ENCODE results near the gene PAK5. TPM values are rescaled to one million over a fixed set of nuclear protein-coding genes. Genes with fewer than 3 reads are reported as not detected.

Gene PAK5
- polyA plus RNA-seq, 1 donor (not counting 4 experiments of a cell fraction or from before 2014, with no cell fraction given), result not detected

GRCh38 chr20:9543214-9543613 is 295.7 kb downstream of the PAK5 start:
- no peak for FAIRE-seq

GRCh38 chr20:9535449-9535848 is 303.4 kb downstream of the PAK5 start:
- FAIRE-seq, result no peak
- H3K4me2 ChIP-seq (ENCODE audit: control insufficient read depth, extremely low read depth, insufficient read depth, low read depth, low read length), result no peak overlapping the region
- H3K9ac ChIP-seq (ENCODE audit: control insufficient read depth, extremely low read depth, insufficient read depth, low read length), result no peak overlapping the region
- no peaks in the 10 kb centered on the region for H3K36me3 ChIP-seq (ENCODE audit: control insufficient read depth in 2 of 2, extremely low read depth in 1 of 2, insufficient read depth in 2 of 2, low read length in 2 of 2)
- no peaks in the 10 kb centered on the region for H3K9me1 ChIP-seq (ENCODE audit: control insufficient read depth, extremely low read depth, insufficient read depth, low read length)
- H3K4me1 ChIP-seq (ENCODE audit: control insufficient read depth, extremely low read depth, insufficient read depth, low read length), result no peaks in the 10 kb centered on the region
- no peak for DNase-seq (ENCODE audit: low read depth, low spot score)
- H2AFZ ChIP-seq (ENCODE audit: control insufficient read depth, low read length), result no peak overlapping the region
- no peaks in the 10 kb centered on the region for H3K27me3 ChIP-seq (ENCODE audit: control insufficient read depth, extremely low read depth, insufficient read depth, low read length)
- H4K20me1 ChIP-seq (ENCODE audit: control insufficient read depth, extremely low read depth, insufficient read depth, low read length), result no peaks in the 10 kb centered on the region
- H3K79me2 ChIP-seq (ENCODE audit: control insufficient read depth, insufficient read depth, low read length), result no peaks in the 10 kb centered on the region
- no peaks in the 10 kb centered on the region for H3K9me3 ChIP-seq (ENCODE audit: control insufficient read depth, low read depth, low read length)
- dilution Hi-C loops (cut with MboI; ENCODE audit: extremely low pct_ligation_motif_present, low sequenced_read_pairs), result no loop called here
- H3K4me3 ChIP-seq (ENCODE audit: control insufficient read depth in 2 of 3, extremely low read depth in 1 of 3, insufficient read depth in 2 of 3, low read depth in 1 of 3, low read length in 3 of 3), result no peak overlapping the region
- H3K27ac ChIP-seq (ENCODE audit: control insufficient read depth, insufficient read depth, low read length), result no peak overlapping the region
- TF ChIP-seq CTCF (optimal IDR thresholded peaks at IDR 0.05 in 1 of 3, IDR thresholded peaks at IDR 0.05 in 1 of 3, conservative IDR thresholded peaks at IDR 0.05 in 1 of 3; ENCODE audit: extremely low read depth in 1 of 3, insufficient read depth in 2 of 3, low read length in 3 of 3) (no peak), EZH2 (IDR thresholded peaks at IDR 0.05; ENCODE audit: low read length) (no peak)

More at GRCh38 chr20:9543214-9543613, 295.7 kb downstream of the PAK5 start:
- no peaks in the 10 kb centered on the region for H4K20me1 ChIP-seq (ENCODE audit: control insufficient read depth, extremely low read depth, insufficient read depth, low read length)
- H3K9me3 ChIP-seq (ENCODE audit: control insufficient read depth, low read depth, low read length), result no peaks in the 10 kb centered on the region
- no peaks in the 10 kb centered on the region for H3K4me1 ChIP-seq (ENCODE audit: control insufficient read depth, extremely low read depth, insufficient read depth, low read length)
- H3K27ac ChIP-seq (ENCODE audit: control insufficient read depth, insufficient read depth, low read length), result no peak overlapping the region
- dilution Hi-C loops (cut with MboI; ENCODE audit: extremely low pct_ligation_motif_present, low sequenced_read_pairs), result no loop called here
- TF ChIP-seq EZH2 (IDR thresholded peaks at IDR 0.05; ENCODE audit: low read length), result no peak
- no peak for TF ChIP-seq CTCF (optimal IDR thresholded peaks at IDR 0.05 in 1 of 3, IDR thresholded peaks at IDR 0.05 in 1 of 3, conservative IDR thresholded peaks at IDR 0.05 in 1 of 3; ENCODE audit: extremely low read depth in 1 of 3, insufficient read depth in 2 of 3, low read length in 3 of 3)
- H3K36me3 ChIP-seq (ENCODE audit: control insufficient read depth in 2 of 2, extremely low read depth in 1 of 2, insufficient read depth in 2 of 2, low read length in 2 of 2), result no peaks in the 10 kb centered on the region
- no peaks in the 10 kb centered on the region for H3K27me3 ChIP-seq (ENCODE audit: control insufficient read depth, extremely low read depth, insufficient read depth, low read length)
- no peak overlapping the region for H3K9ac ChIP-seq (ENCODE audit: control insufficient read depth, extremely low read depth, insufficient read depth, low read length)
- no peak overlapping the region for H2AFZ ChIP-seq (ENCODE audit: control insufficient read depth, low read length)
- H3K4me3 ChIP-seq (ENCODE audit: control insufficient read depth in 2 of 3, extremely low read depth in 1 of 3, insufficient read depth in 2 of 3, low read depth in 1 of 3, low read length in 3 of 3), result no peak overlapping the region
- DNase-seq (ENCODE audit: low read depth, low spot score), result no peak
- H3K4me2 ChIP-seq (ENCODE audit: control insufficient read depth, extremely low read depth, insufficient read depth, low read depth, low read length), result no peak overlapping the region
- H3K79me2 ChIP-seq (ENCODE audit: control insufficient read depth, insufficient read depth, low read length), result no peaks in the 10 kb centered on the region
- H3K9me1 ChIP-seq (ENCODE audit: control insufficient read depth, extremely low read depth, insufficient read depth, low read length), result no peaks in the 10 kb centered on the region
